Left hindlimb (tissue), 1 donor: Measurements from ENCODE around the gene TSSK2.
"Not testable (repeated sequence)": the region's sequence is repeated elsewhere in the genome, so short reads cannot be mapped to it uniquely, and the experiment has no call there.

ENCODE experiments used
- DNase-seq: peaks from one replicate; pipeline ENCODE4 v3.0.0-alpha.2; 2018

TSSK2 gene

GRCh38 chr22:19130959-19131684 is at the start of gene TSSK2:
Gene TSSK2 (plus strand): TSS chr22:19131308. CDS start chr22:19131400, 92 bp downstream.
- DNase-seq = no peak

- no peak for DNase-seq
These were observed 49.8 kb upstream of the TSSK2 start for GRCh38 chr22:19081351-19081750.

- DNase-seq = no peak
These were observed 49.0 kb upstream of the TSSK2 start for GRCh38 chr22:19082101-19082500.

- no peak for DNase-seq
These were observed 48.3 kb upstream of the TSSK2 start for GRCh38 chr22:19082793-19083192.

GRCh38 chr22:19084126-19084525 is 47.0 kb upstream of the TSSK2 start:
- not testable (repeated sequence) for DNase-seq

- not testable (repeated sequence) for DNase-seq
These were observed 46.5 kb upstream of the TSSK2 start for GRCh38 chr22:19084586-19084985.

GRCh38 chr22:19085233-19085718 is 45.8 kb upstream of the TSSK2 start:
- DNase-seq = no peak

- no peak for DNase-seq
These were observed 44.7 kb upstream of the TSSK2 start for GRCh38 chr22:19086417-19086816.

GRCh38 chr22:19086896-19087295 is 44.2 kb upstream of the TSSK2 start:
- DNase-seq = no peak

- DNase-seq = no peak
These were observed 42.1 kb upstream of the TSSK2 start for GRCh38 chr22:19088866-19089595.

- DNase-seq = no peak
These were observed 40.9 kb upstream of the TSSK2 start for GRCh38 chr22:19090183-19090582.

- DNase-seq = no peak
These were observed 40.5 kb upstream of the TSSK2 start for GRCh38 chr22:19090586-19091127.

GRCh38 chr22:19092725-19093124 is 38.4 kb upstream of the TSSK2 start:
- DNase-seq = no peak

GRCh38 chr22:19094393-19094997 is 36.6 kb upstream of the TSSK2 start:
- DNase-seq = no peak

- DNase-seq = no peak
These were observed 34.6 kb upstream of the TSSK2 start for GRCh38 chr22:19096555-19096954.

- DNase-seq = no peak
These were observed 33.6 kb upstream of the TSSK2 start for GRCh38 chr22:19097518-19097917.

GRCh38 chr22:19098157-19098556 is 33.0 kb upstream of the TSSK2 start:
- DNase-seq = no peak

- no peak for DNase-seq
These were observed 27.0 kb upstream of the TSSK2 start for GRCh38 chr22:19103880-19104821.

GRCh38 chr22:19105456-19105855 is 25.7 kb upstream of the TSSK2 start:
- DNase-seq = no peak

GRCh38 chr22:19105867-19106802 is 25.0 kb upstream of the TSSK2 start:
- DNase-seq = no peak
